HepG2 (cell line): ENCODE data around the gene MTMR8. TPM values are rescaled to one million over a fixed set of nuclear protein-coding genes. Genes with fewer than 3 reads are reported as not detected.

Experiments
- ATAC-seq: fragments of 200-7000 bp; cut with Tn5 transposase; 3 replicates; pipeline ENCODE4 v1.9.1; 2020; ENCODE audit warnings: mild to moderate bottlenecking, moderate library complexity
- BruUV-seq: library from RNA; stranded (reverse); fragments of 400-500 nt; replicated peaks from 2 replicates; lab custom pipeline; 2021; lab: Mats Ljungman, UMichigan
- CTCF ChIA-PET: fragments of 300-600 bp; formaldehyde crosslinking; extraction: SDS; loops from one replicate; lab custom pipeline; 2021; ENCODE audit warnings: low total read pairs, inconsistent platforms, low intra/inter-chr PET ratio; lab: Yijun Ruan, JAX
- POLR2A ChIA-PET: fragments of 350-600 bp; sonication (Branson Sonifier 250); formaldehyde crosslinking; loops from one replicate; lab custom pipeline; 2020; ENCODE audit warnings: antibody characterized with exemption, inconsistent platforms; lab: Yijun Ruan, JAX
- DNase-seq: peaks from one replicate; pipeline ENCODE4 v3.0.0-alpha.2; 2015; ENCODE audit warnings: low spot score
- FAIRE-seq: peaks from 3 replicates; lab custom pipeline; 2011; peaks lifted over from hg19 to GRCh38; lab: Jason Lieb, UNC
- H2AFZ ChIP-seq: one replicate; pipeline ENCODE4 v1.6.1; 2011; ENCODE audit warnings: low read length, inconsistent platforms
- H3K27ac ChIP-seq: fragments of 300-600 bp; 3 replicates; pipeline ENCODE4 v1.8.0; 2011; ENCODE audit warnings: mixed run types, mild to moderate bottlenecking, mixed read lengths, low read length, inconsistent platforms; ENCODE audit not compliant: insufficient read depth; ENCODE audit errors: extremely low read length
- H3K27me3 ChIP-seq, 2 experiments: fragments of 200-600 bp in 1 of 2; 2 replicates in 1 of 2; 3 replicates in 1 of 2; pipeline versions ENCODE4 v1.6.0 to v1.8.0; 2011; ENCODE audit warnings: low read length in 2 of 2, mild to moderate bottlenecking in 2 of 2, moderate library complexity in 2 of 2, inconsistent platforms in 1 of 2; ENCODE audit not compliant: insufficient read depth in 2 of 2, control insufficient read depth in 1 of 2
- H3K36me3 ChIP-seq, 2 experiments: fragments of 200-600 bp in 1 of 2; replicated peaks in 1 of 2; 2 replicates in 1 of 2; 3 replicates in 1 of 2; pipeline versions ENCODE4 v1.5.1 to v1.8.0; 2011; ENCODE audit warnings: low read length in 2 of 2, inconsistent platforms in 1 of 2; ENCODE audit not compliant: insufficient read depth in 2 of 2, control insufficient read depth in 1 of 2
- H3K4me1 ChIP-seq: 2 replicates; pipeline ENCODE4 v1.5.1; 2012; ENCODE audit warnings: low read length, inconsistent platforms; ENCODE audit not compliant: insufficient read depth
- H3K4me2 ChIP-seq: 2 replicates; pipeline ENCODE4 v1.6.0; 2011; ENCODE audit warnings: low read depth, low read length, inconsistent platforms
- H3K4me3 ChIP-seq, 3 experiments: fragments of 200-600 bp in 1 of 3; sonication (generic), shearing (Covaris generic) in 1 of 3; replicated peaks in 1 of 3; 2 replicates each; pipeline ENCODE4 v1.5.1; 2011 to 2016; ENCODE audit warnings: low read length in 3 of 3, inconsistent platforms in 2 of 3, low read depth in 2 of 3, mild to moderate bottlenecking in 2 of 3, control low read depth in 1 of 3, mixed read lengths in 1 of 3; ENCODE audit not compliant: insufficient read depth in 1 of 3
- H3K79me2 ChIP-seq: one replicate; pipeline ENCODE4 v1.6.1; 2011; ENCODE audit warnings: low read length, inconsistent platforms; ENCODE audit not compliant: insufficient read depth
- H3K9ac ChIP-seq: 2 replicates; pipeline ENCODE4 v1.6.0; 2011; ENCODE audit warnings: mild to moderate bottlenecking, low read depth, low read length, inconsistent platforms; ENCODE audit not compliant: insufficient read depth
- H3K9me3 ChIP-seq: 2 replicates; pipeline ENCODE4 v1.5.1; 2012; ENCODE audit warnings: mild to moderate bottlenecking, low read length
- H4K20me1 ChIP-seq: 2 replicates; pipeline ENCODE4 v1.6.0; 2011; ENCODE audit warnings: inconsistent platforms, mild to moderate bottlenecking, low read length, moderate library complexity; ENCODE audit not compliant: insufficient read depth
- AFF4 ChIP-seq: sonication (generic); formaldehyde crosslinking; IDR thresholded peaks from 2 replicates; pipeline ENCODE4 v1.4.0; 2020; ENCODE audit warnings: missing genetic modification reagents
- ATF4 ChIP-seq, 2 experiments: fragments of 450-650 bp in 1 of 2; sonication (generic) in 1 of 2; formaldehyde crosslinking; IDR thresholded peaks; 2 replicates each; pipeline versions ENCODE4 v1.5.0 to v1.8.0; 2020 to 2022; ENCODE audit warnings: mild to moderate bottlenecking in 1 of 2, missing genetic modification reagents in 1 of 2
- CBFB ChIP-seq: sonication (generic); formaldehyde crosslinking; IDR thresholded peaks from 2 replicates; pipeline ENCODE4 v1.4.0; 2020; ENCODE audit warnings: missing genetic modification reagents
- CBX2 ChIP-seq, 2 experiments: fragments of 200-600 bp in 1 of 2; sonication (generic); formaldehyde crosslinking in 1 of 2; IDR thresholded peaks; 2 replicates each; pipeline versions ENCODE4 v1.7.0 to v1.8.1; 2018 to 2022; ENCODE audit warnings: low read depth in 2 of 2, low read length in 1 of 2, mild to moderate bottlenecking in 1 of 2, missing genetic modification reagents in 1 of 2
- CSRNP1 ChIP-seq: sonication (generic); formaldehyde crosslinking; IDR thresholded peaks from 2 replicates; pipeline ENCODE4 v1.8.1; 2023; ENCODE audit warnings: mild to moderate bottlenecking, missing genetic modification reagents
- ESRRA ChIP-seq: sonication (generic); formaldehyde crosslinking; IDR thresholded peaks from 2 replicates; pipeline ENCODE4 v1.5.1; 2020; ENCODE audit warnings: mild to moderate bottlenecking, low read depth, missing genetic modification reagents
- GTF3A ChIP-seq: sonication (generic); formaldehyde crosslinking; conservative IDR thresholded peaks from 2 replicates; pipeline ENCODE4 v1.4.0; 2020; ENCODE audit warnings: mild to moderate bottlenecking, missing genetic modification reagents
- HDAC2 ChIP-seq: sonication (generic); formaldehyde crosslinking; IDR thresholded peaks from 2 replicates; pipeline ENCODE4 v1.4.0; 2020; ENCODE audit warnings: missing genetic modification reagents
- IRF9 ChIP-seq: sonication (generic); formaldehyde crosslinking; IDR thresholded peaks from 2 replicates; pipeline ENCODE4 v1.8.0; 2022; ENCODE audit warnings: missing genetic modification reagents, mild to moderate bottlenecking, borderline replicate concordance
- SRF ChIP-seq: IDR thresholded peaks from 2 replicates; pipeline ENCODE4 v1.6.1; 2011; ENCODE audit warnings: mild to moderate bottlenecking, low read depth, low read length, moderate library complexity
- TAF1 ChIP-seq: sonication (generic); formaldehyde crosslinking; IDR thresholded peaks from 2 replicates; pipeline ENCODE4 v1.4.0; 2020; ENCODE audit warnings: missing genetic modification reagents
- TIGD3 ChIP-seq: sonication (generic); formaldehyde crosslinking; IDR thresholded peaks from 2 replicates; pipeline ENCODE4 v1.5.1; 2020; ENCODE audit warnings: mild to moderate bottlenecking, missing genetic modification reagents, borderline replicate concordance
- ZNF251 ChIP-seq: sonication (generic); formaldehyde crosslinking; IDR thresholded peaks from 2 replicates; pipeline ENCODE4 v1.9.0; 2021; ENCODE audit warnings: mild to moderate bottlenecking, missing genetic modification reagents
- ZNF33B ChIP-seq: sonication (generic); formaldehyde crosslinking; IDR thresholded peaks from 2 replicates; pipeline ENCODE4 v1.5.1; 2020; ENCODE audit warnings: mild to moderate bottlenecking, missing genetic modification reagents
- WGBS: methylation state at CpG from one replicate; pipeline ENCODE4 v1.1.6; 2017; ENCODE audit warnings: low lambda C conversion rate; 5-methylcytosine and 5-hydroxymethylcytosine counted together
- in situ Hi-C: cut with HindIII; loops from 2 replicates; pipeline ENCODE4 v1.10.0; 2017; ENCODE audit warnings: low pct_unique_long_range_greater_than_20kb; ENCODE audit not compliant: extremely low pct_ligation_motif_present
- intact Hi-C: fragments of 100-400 bp; cut with micrococcal nuclease; formaldehyde crosslinking; loops from one replicate; pipeline ENCODE4 v1.10.0; 2022; ENCODE audit not compliant: unreplicated experiment
- polyA plus RNA-seq, 8 experiments: library from polyadenylated mRNA; depleted of rRNA in 3 of 8; stranded (reverse) in 7 of 8; unstranded in 1 of 8; fragments of >200 nt; fragmentation: Illumina TruSeq in 4 of 8; extraction: Trizol in 4 of 8; gene quantifications; 2 replicates each; pipeline versions ENCODE4 v1.2.1 to v1.2.3, GENCODE V29; 2011 to 2016; ENCODE audit warnings: low read depth in 4 of 8, missing spikeins in 1 of 8, mixed read lengths in 1 of 8; ENCODE audit not compliant: insufficient read depth in 1 of 8
- total RNA-seq, 5 experiments: library from RNA; depleted of rRNA; stranded (reverse); fragments of >200 nt; fragmentation: Illumina TruSeq; extraction: Trizol; gene quantifications; 2 replicates each; pipeline ENCODE4 v1.2.3, GENCODE V29; 2016; ENCODE audit warnings: low read depth in 1 of 5

MTMR8 gene
- total and polyA plus RNA-seq, 2 of the 13 experiments (the other 11 are each of a cell fraction or from before 2014, with no cell fraction given), result 0.31 TPM; not detected in 1

GRCh38 chrX:64313624-64314023 is 81.6 kb downstream of the MTMR8 start:
- no peaks in the 10 kb centered on the region for H4K20me1 ChIP-seq
- no peak overlapping the region for H3K27ac ChIP-seq
- H3K36me3 ChIP-seq, result no peaks in the 10 kb centered on the region
- no peaks in the 10 kb centered on the region for H3K79me2 ChIP-seq
- CTCF ChIA-PET, result no interaction called here
- no peaks in the 10 kb centered on the region for H3K4me1 ChIP-seq
- H3K4me2 ChIP-seq, result no peak overlapping the region
- FAIRE-seq, result no peak
- POLR2A ChIA-PET, result no interaction called here
- H3K4me3 ChIP-seq, result no peak overlapping the region
- H3K9me3 ChIP-seq, result no peaks in the 10 kb centered on the region; the same call in 1 of the 2 replicates
- intact Hi-C loops, result no loop called here
- TF ChIP-seq ZNF251 (CRISPR knock-in tag) (no peak), CSRNP1 (no peak), HDAC2 (no peak), TAF1 (CRISPR knock-in tag) (no peak), IRF9 (CRISPR knock-in tag) (no peak), TIGD3 (no peak), AFF4 (CRISPR knock-in tag) (no peak), ZNF33B (no peak), ESRRA (CRISPR knock-in tag) (no peak), GTF3A (CRISPR knock-in tag) (no peak), CBFB (CRISPR knock-in tag) (no peak), ATF4 (CRISPR knock-in tag; IDR thresholded peaks at IDR 0.05) (no peak), SRF (no peak), CBX2 (IDR thresholded peaks at IDR 0.05; ENCODE audit: low read depth, low read length) (no peak), CBX2 (CRISPR knock-in tag; IDR thresholded peaks at IDR 0.05; ENCODE audit: low read depth) (no peak)
- WGBS, result 0% methylated on average over 1 of the region's 1 CpG
- ATAC-seq, result no peak
- H2AFZ ChIP-seq, result no peak overlapping the region
- BruUV-seq, result no TSS peak
- H3K9ac ChIP-seq, result no peak overlapping the region
- no peak for DNase-seq
- in situ Hi-C loops, result no loop called here
- H3K27me3 ChIP-seq, result no peaks in the 10 kb centered on the region
